GM19324 (cell line): ENCODE results near the gene ZNF362.

Experiments used
- ATAC-seq: cut with Tn5 transposase; IDR thresholded peaks from one replicate; pipeline ENCODE4 v1.9.1; 2021; ENCODE audit warnings: mild to moderate bottlenecking, moderate library complexity; ENCODE audit not compliant: unreplicated experiment, low FRiP score

Gene ZNF362

DNA sequence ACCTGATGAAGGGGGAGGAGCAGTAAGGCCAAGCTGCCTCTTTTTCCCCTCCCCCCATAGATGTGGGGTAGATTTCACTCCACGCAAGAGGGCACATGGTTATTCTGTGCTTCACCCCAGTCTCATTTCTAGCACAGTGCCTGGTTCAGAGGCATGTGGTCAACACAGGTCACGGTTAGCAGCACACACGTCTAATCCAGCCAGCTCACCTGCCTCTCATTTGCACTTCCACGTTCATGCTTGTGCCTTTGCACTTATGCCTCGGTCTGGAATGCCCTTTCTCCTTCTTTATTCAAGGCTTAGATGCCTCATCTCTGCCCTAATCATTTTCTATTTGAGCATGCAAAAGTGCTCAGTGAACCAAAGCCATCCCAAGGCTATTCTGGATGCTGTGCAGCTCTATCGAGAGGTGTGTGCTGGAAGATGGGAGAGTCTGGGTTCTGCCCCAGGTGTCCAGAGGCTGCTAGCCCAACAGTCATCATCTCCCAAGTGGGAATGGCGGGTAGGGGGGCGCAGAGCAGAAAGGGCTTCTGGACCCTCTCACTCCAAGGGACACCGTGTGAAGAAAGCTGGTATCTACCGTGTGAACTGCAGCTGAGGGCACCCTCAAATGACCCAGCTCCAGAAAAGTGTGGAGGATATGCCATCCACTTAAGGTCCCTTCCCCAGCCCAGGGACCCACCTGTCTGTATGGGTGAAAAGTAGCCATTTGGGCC lies 66.7 kb downstream of the ZNF362 start:
- ATAC-seq: no peak

DNA sequence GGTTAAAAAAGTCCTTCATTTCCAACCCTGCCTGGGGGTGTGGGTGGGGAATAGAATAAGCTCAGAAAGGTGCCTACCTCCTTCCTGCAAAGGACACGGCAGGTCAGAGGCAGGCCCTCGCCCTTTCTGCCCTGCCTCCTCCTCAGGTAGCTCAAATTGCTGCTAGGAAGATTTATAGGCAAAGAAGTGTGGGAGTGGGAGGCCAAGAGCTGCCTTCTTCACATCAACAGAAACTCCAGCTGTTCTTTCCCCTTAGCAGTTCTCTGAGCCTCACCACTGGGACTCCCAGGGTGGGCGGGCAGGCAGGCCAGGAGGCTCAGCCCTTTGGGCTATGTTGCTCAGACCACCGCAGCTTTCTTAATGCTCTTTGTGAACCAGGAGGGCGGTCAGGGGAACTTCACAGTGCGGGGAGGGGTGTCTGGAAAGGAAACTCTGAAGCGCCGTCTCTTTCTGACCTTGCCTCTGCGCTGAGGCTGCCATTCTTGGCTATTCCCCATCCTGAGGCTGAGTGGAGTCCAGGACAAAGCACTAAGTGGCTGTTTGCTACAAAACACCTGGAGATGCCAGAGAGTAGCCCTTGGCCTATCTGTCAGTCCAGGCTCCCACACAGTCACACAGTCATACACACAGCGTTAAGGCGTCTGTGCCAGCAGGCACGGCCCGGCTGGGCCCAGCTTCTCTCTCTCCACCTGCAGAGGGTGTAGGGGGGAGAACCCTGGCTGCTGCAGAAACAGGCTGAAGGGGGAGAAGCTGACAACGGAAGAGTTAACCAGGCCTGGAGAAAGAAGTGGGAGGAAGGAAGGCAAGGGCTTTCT lies 67.6 kb downstream of the ZNF362 start:
- no peak for ATAC-seq

DNA sequence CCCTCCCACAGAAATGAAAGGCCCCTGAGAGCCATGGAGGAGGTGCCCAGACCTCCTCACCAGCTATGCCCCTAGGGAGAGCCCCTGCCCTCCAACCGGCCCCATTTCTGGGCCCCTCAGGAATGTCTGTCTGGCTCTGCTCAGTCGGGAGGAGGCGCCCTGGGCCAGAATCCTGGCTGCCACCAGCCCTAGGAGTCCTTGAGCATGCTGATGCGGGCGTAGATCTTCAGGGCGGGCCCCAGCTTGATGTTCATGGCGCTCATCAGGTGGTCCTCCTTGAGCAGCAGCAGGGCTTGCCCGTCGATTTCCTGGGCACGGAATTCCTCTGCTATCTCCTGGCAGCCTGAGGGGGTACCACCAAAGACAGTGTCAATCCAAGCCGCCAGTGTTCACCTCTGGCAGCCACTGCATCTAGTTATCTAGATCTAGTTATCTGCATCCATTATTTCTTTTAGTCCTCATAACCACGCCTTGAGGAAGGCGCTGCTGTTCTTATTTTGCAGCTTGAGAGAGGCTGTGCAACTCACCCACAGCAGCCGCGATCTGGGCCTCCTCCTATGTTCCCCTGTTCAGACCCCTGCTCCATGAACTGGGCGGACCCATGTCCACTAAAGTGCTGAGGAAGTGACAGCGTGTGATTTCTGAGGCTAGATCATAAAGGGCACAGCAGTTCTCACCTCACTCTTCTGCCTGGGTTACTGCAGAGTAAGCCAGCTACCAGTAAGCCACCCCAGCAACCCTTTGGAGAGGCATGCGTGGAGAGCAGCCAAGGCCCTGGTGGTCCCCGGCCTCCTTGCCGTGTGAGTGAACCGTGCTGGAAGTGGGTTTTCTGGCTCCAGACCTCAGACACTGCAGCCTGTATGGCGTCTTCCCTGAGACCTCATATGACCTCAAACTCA lies 68.6 kb downstream of the ZNF362 start:
- no peak for ATAC-seq

DNA sequence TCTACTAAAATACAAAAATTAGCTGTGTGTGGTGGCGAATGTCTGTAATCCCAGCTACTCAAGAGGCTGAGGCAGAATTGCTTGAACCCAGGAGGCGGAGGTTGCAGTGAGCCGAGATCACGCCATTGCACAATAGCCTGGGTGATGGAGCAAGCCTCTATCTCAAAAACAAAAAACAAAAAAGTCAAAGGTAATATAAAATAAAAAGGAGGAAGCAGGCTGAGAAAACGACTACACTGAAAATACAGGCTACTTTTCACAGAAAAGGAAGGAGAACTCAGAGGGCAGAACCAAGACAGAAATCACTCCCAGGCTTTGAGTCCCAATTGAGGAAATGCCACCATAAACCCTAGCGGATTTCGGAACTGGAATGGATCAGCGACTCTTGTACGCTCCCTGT lies 70.5 kb downstream of the ZNF362 start:
- ATAC-seq: no peak

DNA sequence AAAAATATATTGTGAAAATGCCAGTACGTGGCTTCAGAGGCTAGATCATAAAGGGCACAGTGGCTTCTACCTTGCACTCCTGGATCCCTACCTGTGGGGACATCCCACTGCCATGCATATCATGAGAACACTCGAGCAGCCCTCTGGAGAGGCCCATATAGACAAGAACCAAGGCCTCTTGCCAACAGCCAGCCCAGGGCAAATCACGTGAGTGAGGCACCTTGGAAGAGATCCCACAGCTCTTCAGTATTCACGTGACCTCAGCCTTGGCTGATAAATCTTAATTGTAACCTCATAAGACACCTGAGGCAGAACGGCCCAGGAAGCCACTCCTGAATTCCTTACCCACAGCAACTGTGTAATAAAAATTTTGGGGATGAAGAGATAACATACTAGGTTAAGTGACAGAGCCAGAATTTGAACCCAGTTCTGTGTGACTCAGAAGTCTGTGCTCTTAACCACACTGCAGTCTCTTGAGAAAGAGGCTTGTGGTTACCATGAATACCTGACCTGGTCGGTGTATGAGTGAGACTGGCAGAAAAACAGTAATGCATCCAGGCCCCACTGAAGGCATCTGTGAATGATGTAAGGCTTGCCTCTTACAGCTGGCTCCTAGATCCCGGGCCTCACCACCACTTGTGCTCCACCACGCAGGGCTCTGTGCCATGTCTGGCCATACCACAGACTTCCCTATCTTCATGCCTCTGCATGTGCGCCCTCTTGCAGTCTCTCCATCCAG lies 71.5 kb downstream of the ZNF362 start:
- ATAC-seq: no peak

DNA sequence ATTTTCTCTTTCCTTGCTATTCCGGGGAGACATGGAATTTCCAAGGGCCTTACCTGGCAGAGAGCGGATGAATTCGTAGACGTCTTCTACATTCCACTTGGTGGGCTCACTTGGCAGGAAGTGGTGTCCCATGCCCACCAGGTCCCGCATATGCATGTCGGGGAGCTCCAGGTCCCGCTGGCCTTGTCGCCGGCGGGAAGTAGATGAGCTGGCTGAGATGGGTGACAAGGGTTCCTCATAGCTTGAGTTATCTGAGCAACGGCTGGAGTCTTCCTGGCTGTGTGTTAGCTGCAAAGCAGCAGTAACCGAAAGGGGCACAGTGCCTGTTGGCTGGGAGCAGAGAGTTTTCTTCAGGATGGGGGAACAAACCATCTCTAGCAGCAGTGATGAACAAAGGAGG lies 72.5 kb downstream of the ZNF362 start:
- no peak for ATAC-seq

DNA sequence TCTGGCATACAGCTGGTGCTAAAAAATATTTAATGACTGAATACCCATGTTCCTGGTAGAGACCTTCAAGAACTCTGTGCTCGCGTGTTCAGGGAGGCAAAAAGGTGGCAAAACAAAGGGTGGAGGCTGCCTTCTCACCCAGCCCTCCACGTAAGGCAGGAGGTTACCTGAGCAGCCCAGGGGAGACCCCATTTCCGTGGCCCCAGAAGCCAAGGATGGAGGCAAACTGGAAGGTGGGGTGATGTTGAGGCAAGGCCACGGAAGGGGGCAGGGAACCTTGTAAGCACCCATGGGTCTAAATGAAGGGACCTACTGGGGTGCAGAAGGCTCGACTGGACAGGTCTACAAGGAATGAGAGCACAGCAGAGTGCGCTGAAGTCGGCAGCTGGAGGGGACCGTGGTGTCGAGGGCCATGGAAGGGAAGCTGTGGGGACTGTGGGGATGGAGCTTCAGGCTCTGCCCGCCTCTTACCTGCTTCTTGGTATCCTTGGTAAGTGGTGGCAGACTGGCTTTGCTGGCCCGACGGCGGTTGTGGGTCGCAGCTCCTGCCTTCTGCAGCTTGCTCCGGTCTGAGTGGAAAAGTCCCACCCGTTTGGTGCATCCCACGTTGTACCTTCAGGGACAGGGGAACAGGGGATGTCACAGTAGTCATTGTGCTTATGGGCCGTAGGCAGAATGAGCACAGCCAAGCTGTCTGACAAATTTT lies 73.5 kb downstream of the ZNF362 start:
- no peak for ATAC-seq

DNA sequence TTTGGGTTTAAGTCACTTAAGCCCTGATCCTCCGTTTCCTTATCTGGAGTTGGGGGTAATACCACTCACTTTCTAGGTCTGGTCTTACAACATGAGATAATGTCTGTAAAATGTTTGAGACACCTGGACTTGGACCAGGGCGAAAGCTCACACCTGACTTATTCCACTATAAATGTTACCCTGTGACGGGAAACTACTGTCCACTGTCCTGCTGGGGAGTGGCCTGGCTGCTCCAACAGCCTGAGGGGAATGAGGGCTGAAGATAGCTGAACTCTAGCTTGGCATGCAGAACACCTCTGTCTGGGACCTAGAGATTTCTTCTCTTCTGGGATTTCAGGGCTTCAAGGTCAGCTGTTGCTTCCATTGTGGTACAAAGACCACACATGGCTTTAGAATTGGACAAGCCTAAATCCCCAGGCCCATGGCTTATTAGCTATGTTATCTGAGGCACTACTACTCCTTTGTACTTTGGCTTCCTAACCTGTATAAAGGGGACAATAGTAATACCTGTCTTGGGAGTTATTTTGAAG lies 74.1 kb downstream of the ZNF362 start:
- ATAC-seq: no peak

DNA sequence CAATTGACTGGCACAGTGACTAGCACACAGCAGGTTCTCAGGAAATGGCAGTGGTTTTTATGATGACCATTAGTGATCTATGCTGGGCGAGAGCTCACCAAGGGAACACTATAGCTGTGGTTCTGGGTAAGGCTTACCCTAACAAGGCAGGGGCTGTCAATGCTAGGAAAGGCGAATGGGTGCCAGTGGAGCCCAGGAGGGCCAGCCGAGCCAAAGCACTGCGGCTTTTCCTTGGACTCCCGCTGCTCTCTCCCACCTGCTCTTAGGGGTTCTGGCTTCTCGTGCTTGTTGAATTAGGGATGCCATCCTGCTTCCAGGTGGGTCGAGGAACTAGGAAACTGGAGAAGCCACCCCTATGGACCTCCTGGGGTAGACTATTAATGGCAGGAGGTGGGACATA lies 74.6 kb downstream of the ZNF362 start:
- ATAC-seq: no peak

DNA sequence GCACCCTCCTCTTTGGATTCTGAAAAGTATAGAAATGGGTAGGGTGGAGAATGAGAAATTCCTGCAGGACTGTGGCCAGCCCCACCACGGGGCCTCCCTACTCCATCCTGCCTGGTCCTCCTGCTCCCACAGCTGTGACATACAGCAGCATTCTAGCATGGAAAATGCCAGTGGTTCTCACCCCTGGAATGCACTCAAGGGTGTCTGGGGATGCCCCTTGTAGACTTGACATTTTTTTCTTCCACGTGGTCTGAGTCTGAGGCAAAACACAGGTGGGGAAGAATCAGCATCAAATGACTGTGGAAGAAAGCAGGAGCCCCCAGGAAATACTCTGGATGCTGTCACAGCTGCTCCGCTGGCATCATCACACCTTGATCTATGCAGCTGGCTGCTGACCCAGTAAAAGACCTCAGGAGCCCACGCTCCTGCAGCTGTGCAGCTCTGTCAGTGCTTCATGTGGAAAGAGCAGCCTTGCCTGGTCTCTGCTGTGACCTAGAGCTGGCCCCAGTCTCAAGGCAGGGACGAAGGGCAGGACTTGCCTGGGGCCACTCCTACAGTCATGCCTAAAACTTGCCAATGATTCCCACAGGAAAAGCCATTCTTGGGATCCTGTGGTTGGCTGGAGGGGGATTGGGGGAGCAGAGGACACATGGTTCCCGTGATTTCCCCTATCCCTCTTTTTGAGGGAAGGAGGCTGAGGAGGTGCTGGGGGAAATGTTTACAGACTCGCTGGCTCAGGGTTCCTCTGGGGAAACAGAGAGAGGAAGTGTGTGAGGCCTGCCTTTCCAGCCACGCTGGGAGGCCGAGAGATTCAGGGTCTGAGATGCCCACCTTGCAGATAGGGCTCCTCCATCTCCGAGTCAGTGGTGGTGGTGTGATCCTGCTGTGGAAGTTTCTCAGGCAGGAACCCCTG lies 75.4 kb downstream of the ZNF362 start:
- no peak for ATAC-seq

DNA sequence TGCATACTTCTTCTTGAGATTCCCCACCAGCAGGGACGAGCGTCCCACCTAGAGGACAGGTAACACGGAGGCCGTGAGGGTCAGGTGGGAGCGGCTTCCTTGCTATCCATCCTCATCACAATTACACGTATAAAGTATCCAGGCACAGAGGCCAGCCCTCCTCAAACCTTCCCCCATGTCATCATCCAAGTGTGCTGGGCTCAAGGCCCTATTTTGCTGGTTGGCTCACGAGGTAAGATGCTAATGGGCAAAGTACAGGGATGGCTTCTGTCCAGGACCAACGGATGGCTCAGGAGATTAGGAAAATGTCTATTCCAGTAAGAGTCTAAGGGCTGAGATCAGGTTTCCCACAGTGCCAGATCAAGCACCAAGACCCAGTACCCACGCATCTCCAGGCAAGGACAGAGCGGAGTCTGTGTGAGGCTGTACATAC lies 76.1 kb downstream of the ZNF362 start:
- ATAC-seq: no peak

DNA sequence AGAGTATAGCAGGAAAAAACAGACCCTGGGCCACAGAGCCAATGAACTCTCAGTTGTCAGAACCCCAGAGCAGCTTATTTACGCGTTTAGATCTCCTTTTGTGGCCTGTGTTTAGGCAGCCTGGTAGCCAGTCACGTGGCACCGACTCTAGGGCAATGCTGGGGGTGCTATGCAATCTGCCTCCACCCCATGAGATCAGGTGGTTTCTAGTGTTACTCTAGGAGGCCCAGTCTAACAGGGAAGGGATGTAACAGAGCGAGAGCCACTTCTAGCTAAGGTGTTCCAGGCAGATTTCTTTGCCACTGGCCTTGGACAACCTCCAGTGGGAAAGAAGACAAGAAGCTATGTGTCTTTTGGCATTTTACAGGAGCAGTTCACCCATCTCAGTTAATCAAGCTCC lies 76.6 kb downstream of the ZNF362 start:
- no peak for ATAC-seq

DNA sequence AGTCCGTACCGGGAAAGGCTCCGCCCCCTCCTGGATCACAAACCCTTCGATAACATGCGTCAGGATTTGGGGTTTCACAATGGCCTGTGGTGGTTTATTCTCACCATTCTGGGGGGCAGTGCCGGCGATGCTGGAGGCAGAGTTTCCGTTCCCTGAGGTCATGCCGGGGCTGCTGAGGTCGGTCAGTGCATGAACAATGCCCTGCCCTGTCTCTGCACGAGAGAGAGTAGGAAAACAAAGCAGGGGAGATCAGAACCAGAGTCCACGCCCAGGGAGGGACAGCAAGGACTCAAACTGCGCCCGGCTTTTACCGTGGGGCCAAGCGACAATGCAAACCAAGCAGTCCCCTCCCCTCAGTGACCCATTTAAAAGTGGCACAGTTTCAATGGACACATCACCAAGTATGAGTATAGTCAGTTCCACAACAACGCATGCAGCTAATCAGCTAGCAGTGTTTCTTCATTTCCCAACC lies 77.8 kb downstream of the ZNF362 start:
- no peak for ATAC-seq

DNA sequence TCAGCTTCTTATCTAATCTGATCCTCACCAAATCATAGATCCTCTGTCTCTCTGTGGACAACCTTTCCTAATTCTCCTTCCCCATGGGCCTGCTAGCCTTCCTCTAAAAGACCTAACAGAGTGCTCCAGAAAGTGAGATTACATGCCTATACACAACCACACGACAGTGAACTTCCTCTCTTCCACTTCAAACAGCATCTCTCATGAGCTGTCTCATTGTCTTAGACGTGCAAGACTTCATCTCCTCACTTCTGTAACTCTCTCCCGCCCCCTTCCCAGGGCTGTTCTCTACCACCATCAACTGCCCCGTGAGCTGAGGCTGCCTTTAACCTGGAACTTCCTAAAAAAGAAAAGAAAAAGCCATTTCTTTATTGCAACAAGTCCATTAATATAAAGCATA lies 78.7 kb downstream of the ZNF362 start:
- no peak for ATAC-seq

DNA sequence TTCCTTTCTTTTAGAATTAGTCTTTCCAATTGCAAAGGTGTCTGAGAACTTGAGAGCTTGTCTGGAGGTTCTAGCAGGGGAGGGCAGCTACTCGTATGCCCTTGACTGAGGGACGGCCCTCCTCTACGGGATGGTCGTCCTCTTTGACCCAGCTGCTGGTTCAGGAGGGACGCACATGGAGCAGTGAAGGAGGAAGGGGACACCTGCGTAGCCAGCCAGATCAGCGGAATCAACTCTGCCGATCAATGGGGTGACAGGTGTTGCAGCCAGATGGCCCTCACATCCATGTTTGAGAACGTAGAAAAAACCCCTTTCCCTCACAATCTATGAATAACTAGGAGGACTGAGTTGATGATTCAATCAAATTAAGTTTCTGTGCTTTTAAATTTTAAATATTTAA lies 80.3 kb downstream of the ZNF362 start:
- no peak for ATAC-seq

DNA sequence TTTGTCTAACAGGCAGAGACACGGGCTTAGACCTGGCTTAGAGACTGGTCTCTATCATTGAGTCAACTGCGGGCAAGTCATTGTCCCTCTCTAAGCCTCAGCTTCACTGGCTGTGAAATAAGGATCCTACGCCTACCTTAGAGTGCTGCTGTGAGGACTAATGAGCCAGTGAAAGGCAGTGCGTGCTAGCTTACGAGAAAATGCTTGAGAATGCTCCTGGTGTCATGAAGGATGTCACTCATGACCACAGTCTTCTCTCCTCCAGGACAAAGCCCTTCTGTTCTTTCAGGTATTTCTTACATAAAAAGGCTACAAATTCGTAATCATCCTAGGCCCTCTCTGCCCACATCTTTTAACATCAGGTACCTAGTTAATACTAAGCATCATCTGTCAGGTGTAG lies 81.1 kb downstream of the ZNF362 start:
- no peak for ATAC-seq

DNA sequence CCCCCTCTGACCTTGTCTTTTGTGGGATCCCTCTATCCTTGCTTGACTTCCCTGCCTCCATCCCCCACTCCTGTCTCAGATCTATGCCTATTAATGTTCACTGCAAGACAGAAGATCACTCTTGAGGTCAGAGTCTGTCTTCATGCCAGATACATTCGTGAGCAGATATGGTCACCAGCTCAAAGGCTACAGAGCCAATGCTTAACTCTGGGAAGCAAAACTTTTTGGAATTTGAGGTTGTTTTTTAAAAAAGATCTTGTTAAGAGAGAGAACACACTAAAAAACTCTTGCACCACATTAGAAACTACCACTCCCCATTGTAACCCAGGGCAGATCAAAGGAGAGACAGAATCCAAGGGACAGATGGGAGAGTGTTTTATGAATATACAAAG lies 81.8 kb downstream of the ZNF362 start:
- no peak for ATAC-seq

DNA sequence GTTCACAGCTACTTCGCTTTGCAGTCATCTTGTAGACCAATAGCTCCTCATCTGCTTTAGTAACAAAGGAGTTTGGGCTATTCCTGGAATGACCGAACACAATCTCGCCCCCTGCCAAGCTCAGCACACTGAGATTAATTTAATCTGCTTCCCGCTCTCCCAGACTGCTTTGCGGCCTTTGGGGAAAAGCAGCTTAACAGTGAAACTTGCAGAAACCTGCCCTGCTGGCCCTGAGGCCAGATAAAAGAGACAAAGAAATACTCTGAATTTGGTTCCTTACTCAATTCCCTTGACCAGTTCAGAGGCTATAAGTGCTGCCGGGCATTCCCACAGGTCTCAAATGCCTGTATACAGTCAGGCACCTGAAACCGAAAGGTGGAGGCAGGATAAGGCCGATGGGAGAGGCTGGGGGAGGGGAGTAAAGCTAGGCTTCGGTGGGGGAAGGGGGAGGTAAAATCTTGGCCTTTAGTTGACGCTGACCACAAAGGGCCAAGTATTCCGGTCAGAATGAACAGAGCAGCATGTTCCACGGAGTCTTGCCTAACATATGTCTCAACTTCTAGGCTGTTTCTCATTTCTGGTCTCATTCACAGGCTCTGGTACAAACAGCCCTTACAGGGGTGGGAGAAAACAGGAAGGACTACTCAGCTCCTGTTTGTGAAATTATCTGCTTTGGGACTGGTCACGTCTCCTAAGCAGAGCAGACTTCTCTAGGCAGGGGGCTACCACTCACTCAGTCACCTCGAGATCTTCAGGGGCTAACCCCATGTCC lies 82.3 kb downstream of the ZNF362 start:
- ATAC-seq: no peak
